ENCODE measurements around the gene ZSWIM2.
A peak's percentile ranks its signal among the peaks of the same experiment; 100 is the strongest.
"Not testable (repeated sequence)": the region's sequence is repeated elsewhere in the genome, so short reads cannot be mapped to it uniquely, and the experiment has no call there.

Gene ZSWIM2

GRCh38 chr2:186848873-186849578 is at the start of gene ZSWIM2:
Gene ZSWIM2 (minus strand): TSS chr2:186849170. CDS start chr2:186849130, 40 bp downstream.
- FAIRE-seq: no peak

GRCh38 chr2:186896220-186896619 is 47.2 kb upstream of the ZSWIM2 start:
- not testable (repeated sequence) for FAIRE-seq

- FAIRE-seq: no peak
Observed at GRCh38 chr2:186895451-186895850, 46.5 kb upstream of the ZSWIM2 start.

GRCh38 chr2:186894478-186894877 is 45.5 kb upstream of the ZSWIM2 start:
- no peak for FAIRE-seq

GRCh38 chr2:186892821-186893220 is 43.9 kb upstream of the ZSWIM2 start:
- no peak for FAIRE-seq

- no peak for FAIRE-seq
Observed at GRCh38 chr2:186891185-186891621, 42.2 kb upstream of the ZSWIM2 start.

GRCh38 chr2:186889101-186889879 is 40.3 kb upstream of the ZSWIM2 start:
- FAIRE-seq: peak; percentile 21

GRCh38 chr2:186887107-186888090 is 38.4 kb upstream of the ZSWIM2 start:
- FAIRE-seq: no peak

- no peak for FAIRE-seq
Observed at GRCh38 chr2:186884587-186884986, 35.6 kb upstream of the ZSWIM2 start.

GRCh38 chr2:186883666-186884065 is 34.7 kb upstream of the ZSWIM2 start:
- no peak for FAIRE-seq

GRCh38 chr2:186882511-186883071 is 33.6 kb upstream of the ZSWIM2 start:
- no peak for FAIRE-seq

- no peak for FAIRE-seq
Observed at GRCh38 chr2:186881660-186882059, 32.7 kb upstream of the ZSWIM2 start.

GRCh38 chr2:186879312-186879711 is 30.3 kb upstream of the ZSWIM2 start:
- FAIRE-seq: no peak

GRCh38 chr2:186874713-186875112 is 25.7 kb upstream of the ZSWIM2 start:
- no peak for FAIRE-seq

GRCh38 chr2:186871881-186872280 is 22.9 kb upstream of the ZSWIM2 start:
- no peak for FAIRE-seq

- no peak for FAIRE-seq
Observed at GRCh38 chr2:186868344-186868743, 19.4 kb upstream of the ZSWIM2 start.

GRCh38 chr2:186862869-186863709 is 14.1 kb upstream of the ZSWIM2 start:
- FAIRE-seq: peak; percentile 94

GRCh38 chr2:186855216-186855615 is 6.2 kb upstream of the ZSWIM2 start:
- FAIRE-seq: no peak

- no peak for FAIRE-seq
Observed at GRCh38 chr2:186853951-186854350, 5.0 kb upstream of the ZSWIM2 start.

- FAIRE-seq: no peak
Observed at GRCh38 chr2:186852508-186852907, 3.5 kb upstream of the ZSWIM2 start.

- FAIRE-seq: no peak
Observed at GRCh38 chr2:186842373-186842772, 6.6 kb downstream of the ZSWIM2 start.

- peak; percentile 39 for FAIRE-seq
Observed at GRCh38 chr2:186841940-186842339, 7.0 kb downstream of the ZSWIM2 start.

Data from A204.1 (cell line).